Suprapubic skin (tissue), 4 donors: ENCODE results near the gene OAF.

Source experiments
- CTCF ChIP-seq, 2 donors: fragments of 200-600 bp in 1 of 2; fragments of 450-650 bp in 1 of 2; sonication (generic) in 1 of 2; IDR thresholded peaks; one replicate each; pipeline ENCODE4 v1.5.1; 2016 to 2019; ENCODE audit warnings: antibody characterized with exemption in 2 of 2, mild to moderate bottlenecking in 1 of 2, moderate library complexity in 1 of 2
- EP300 ChIP-seq: sonication (generic); formaldehyde crosslinking; IDR thresholded peaks from one replicate; pipeline ENCODE4 v1.6.1; 2017; ENCODE audit warnings: antibody characterized with exemption
- POLR2A ChIP-seq, 2 donors: fragments of 450-650 bp; IDR thresholded peaks; one replicate each; pipeline ENCODE4 v1.6.1; 2017; ENCODE audit warnings: antibody characterized with exemption in 2 of 2, mild to moderate bottlenecking in 2 of 2, moderate library complexity in 2 of 2
- POLR2AphosphoS5 ChIP-seq, 3 donors: sonication (generic); formaldehyde crosslinking; IDR thresholded peaks; one replicate each; pipeline ENCODE4 v1.6.1; 2017; ENCODE audit warnings: antibody characterized with exemption in 3 of 3

- TF ChIP-seq EP300 (no peak), CTCF (IDR thresholded peaks at IDR 0.05) (no peak), POLR2AphosphoS5 (IDR thresholded peaks at IDR 0.05) (no peak), POLR2A (IDR thresholded peaks at IDR 0.05) (no peak)
These were observed 13.0 kb downstream of the OAF start for GRCh38 chr11:120223793-120224192.
